GM13977 (cell line): ENCODE measurements around the gene C6orf62.

Source experiments
- DNase-seq: peaks from one replicate; pipeline ENCODE4 v3.0.0; 2012; ENCODE audit warnings: low spot score
- in situ Hi-C: fragments of 300-500 bp; cut with MboI; formaldehyde crosslinking; loops from one replicate; pipeline ENCODE4 v1.12.0; 2022; ENCODE audit warnings: low sequenced_read_pairs, low pct_unique_long_range_greater_than_20kb, mixed read lengths, inconsistent platforms; ENCODE audit not compliant: unreplicated experiment
- TF ChIP-seq, protein P1 (sequence below): IDR thresholded peaks from 2 replicates; pipeline ENCODE4 v1.5.1; 2012; ENCODE audit warnings: mild to moderate bottlenecking, control low read depth; ENCODE audit not compliant: insufficient read depth; ENCODE audit errors: extremely low read depth, missing control alignments

The C6orf62 gene

GRCh38 chr6:24699521-24700359, 19.2 kb downstream of the C6orf62 start:
- TF ChIP-seq, protein P1, sequence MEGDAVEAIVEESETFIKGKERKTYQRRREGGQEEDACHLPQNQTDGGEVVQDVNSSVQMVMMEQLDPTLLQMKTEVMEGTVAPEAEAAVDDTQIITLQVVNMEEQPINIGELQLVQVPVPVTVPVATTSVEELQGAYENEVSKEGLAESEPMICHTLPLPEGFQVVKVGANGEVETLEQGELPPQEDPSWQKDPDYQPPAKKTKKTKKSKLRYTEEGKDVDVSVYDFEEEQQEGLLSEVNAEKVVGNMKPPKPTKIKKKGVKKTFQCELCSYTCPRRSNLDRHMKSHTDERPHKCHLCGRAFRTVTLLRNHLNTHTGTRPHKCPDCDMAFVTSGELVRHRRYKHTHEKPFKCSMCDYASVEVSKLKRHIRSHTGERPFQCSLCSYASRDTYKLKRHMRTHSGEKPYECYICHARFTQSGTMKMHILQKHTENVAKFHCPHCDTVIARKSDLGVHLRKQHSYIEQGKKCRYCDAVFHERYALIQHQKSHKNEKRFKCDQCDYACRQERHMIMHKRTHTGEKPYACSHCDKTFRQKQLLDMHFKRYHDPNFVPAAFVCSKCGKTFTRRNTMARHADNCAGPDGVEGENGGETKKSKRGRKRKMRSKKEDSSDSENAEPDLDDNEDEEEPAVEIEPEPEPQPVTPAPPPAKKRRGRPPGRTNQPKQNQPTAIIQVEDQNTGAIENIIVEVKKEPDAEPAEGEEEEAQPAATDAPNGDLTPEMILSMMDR, result no peak
- DNase-seq, result no peak
- in situ Hi-C loops, result loop anchor here (10.0 to 25.0 kb wide), 3 partner anchors 115 to 313 kb away; no protein-coding TSS in a partner anchor

GRCh38 chr6:24696097-24696496, 22.9 kb downstream of the C6orf62 start:
- TF ChIP-seq, protein P1, result no peak
- no peak for DNase-seq
- in situ Hi-C loops, result loop anchor here (10.0 to 25.0 kb wide), 2 partner anchors 111 to 259 kb away; no protein-coding TSS in a partner anchor

GRCh38 chr6:24695635-24696034, 23.3 kb downstream of the C6orf62 start:
- TF ChIP-seq, protein P1, result peak; percentile 57
- DNase-seq, result peak; percentile 31
- in situ Hi-C loops, result loop anchor here (10.0 to 25.0 kb wide), 2 partner anchors 111 to 258 kb away; no protein-coding TSS in a partner anchor

- TF ChIP-seq, protein P1, result no peak
- DNase-seq, result no peak
- in situ Hi-C loops, result loop anchor here (10.0 to 25.0 kb wide), 2 partner anchors 109 to 257 kb away; no protein-coding TSS in a partner anchor
Observed at GRCh38 chr6:24694198-24694597, 24.8 kb downstream of the C6orf62 start.

DNA sequence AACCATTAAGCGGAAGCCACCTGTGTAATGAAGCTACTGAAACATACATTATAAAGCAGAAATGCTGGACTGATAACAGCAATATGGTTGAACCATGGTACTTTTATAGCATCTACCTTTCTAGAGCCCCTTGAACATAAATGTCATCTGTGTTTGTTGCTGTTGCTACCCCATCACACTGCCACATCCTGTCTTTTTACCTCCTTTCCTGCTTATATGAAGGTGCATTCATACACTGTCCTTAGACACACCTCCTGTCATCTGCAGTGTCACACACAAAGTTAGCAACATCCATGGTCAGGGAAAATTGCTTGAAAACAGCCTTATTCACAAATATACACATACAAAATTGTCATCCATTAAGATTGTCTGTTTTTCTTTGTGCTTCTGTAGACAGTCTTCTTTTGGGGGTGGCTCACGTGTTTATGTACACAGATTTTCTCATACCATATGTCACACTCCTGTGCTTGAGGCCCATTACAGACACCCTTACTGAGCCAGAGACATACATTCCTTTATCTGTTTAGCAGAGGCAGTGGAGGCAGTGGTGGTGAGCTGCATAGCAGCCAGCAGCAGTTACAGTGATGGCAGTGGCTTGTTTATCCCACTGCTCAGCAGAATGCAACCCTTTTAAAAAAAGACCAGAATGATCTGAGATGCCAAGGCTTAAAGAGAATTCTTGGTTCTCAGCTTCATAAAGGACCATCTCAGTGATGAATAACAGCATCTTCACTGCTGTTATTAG, 25.9 kb downstream of the C6orf62 start:
- TF ChIP-seq, protein P1, result no peak
- in situ Hi-C loops, result loop anchor here (10.0 to 25.0 kb wide), 2 partner anchors 108 to 256 kb away; no protein-coding TSS in a partner anchor
- no peak for DNase-seq

DNA sequence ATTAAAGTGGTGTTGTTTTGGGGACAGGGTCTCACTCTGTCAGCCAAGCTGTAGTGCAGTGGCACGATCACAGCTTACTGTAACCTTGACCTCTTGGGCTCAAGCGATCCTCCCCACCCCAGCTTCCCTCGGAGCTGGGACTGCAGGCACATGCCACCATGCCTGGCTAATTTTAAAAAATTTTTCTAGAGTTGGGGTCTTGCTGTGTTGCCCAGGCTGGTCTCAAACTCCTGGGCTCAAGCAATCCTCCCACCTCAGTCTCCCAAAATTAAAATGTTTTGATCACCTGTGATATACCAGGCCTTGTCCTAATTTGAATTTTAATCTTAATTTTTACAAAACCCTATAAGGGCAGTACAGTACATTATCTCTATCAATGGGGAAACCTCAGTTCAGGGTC, 26.5 kb downstream of the C6orf62 start:
- in situ Hi-C loops, result loop anchor here (10.0 to 25.0 kb wide), 2 partner anchors 108 to 255 kb away; no protein-coding TSS in a partner anchor
- no peak for DNase-seq
- TF ChIP-seq, protein P1, result no peak
